HEK293 (cell line): Measurements from ENCODE around the gene CRIP1.

ENCODE experiments used
- GLI2 ChIP-seq: fragments of 450-650 bp; formaldehyde crosslinking; IDR thresholded peaks from 2 replicates; pipeline ENCODE4; 2017; ENCODE audit warnings: missing biosample characterization, missing genetic modification characterization, low read depth, borderline replicate concordance
- GLIS2 ChIP-seq: fragments of 450-650 bp; formaldehyde crosslinking; IDR thresholded peaks from 2 replicates; pipeline ENCODE4 v1.5.1; 2016; ENCODE audit warnings: missing biosample characterization, missing genetic modification characterization
- KLF1 ChIP-seq: fragments of 450-650 bp; formaldehyde crosslinking; IDR thresholded peaks from 2 replicates; pipeline ENCODE4 v1.5.1; 2016; ENCODE audit warnings: missing biosample characterization, missing genetic modification characterization
- KLF17 ChIP-seq: fragments of 450-650 bp; formaldehyde crosslinking; IDR thresholded peaks from 2 replicates; pipeline ENCODE4 v1.5.1; 2016; ENCODE audit warnings: missing biosample characterization, missing genetic modification characterization
- KLF8 ChIP-seq: fragments of 450-650 bp; formaldehyde crosslinking; IDR thresholded peaks from 2 replicates; pipeline ENCODE4 v1.5.1; 2016; ENCODE audit warnings: missing biosample characterization, missing genetic modification characterization
- KLF9 ChIP-seq: fragments of 450-650 bp; formaldehyde crosslinking; IDR thresholded peaks from 2 replicates; pipeline ENCODE4 v1.5.1; 2016; ENCODE audit warnings: missing biosample characterization, missing genetic modification characterization, low read depth
- MYNN ChIP-seq: fragments of 450-650 bp; formaldehyde crosslinking; IDR thresholded peaks from 2 replicates; pipeline ENCODE4 v1.5.1; 2016; ENCODE audit warnings: missing biosample characterization, missing genetic modification characterization, borderline replicate concordance
- OSR2 ChIP-seq: fragments of 450-650 bp; formaldehyde crosslinking; IDR thresholded peaks from 2 replicates; pipeline ENCODE4 v1.5.1; 2016; ENCODE audit warnings: missing biosample characterization, missing genetic modification characterization
- REST ChIP-seq: fragments of 450-650 bp; formaldehyde crosslinking; IDR thresholded peaks from 2 replicates; pipeline ENCODE4 v1.5.1; 2016; ENCODE audit warnings: missing biosample characterization, missing genetic modification characterization
- SCRT2 ChIP-seq: fragments of 450-650 bp; formaldehyde crosslinking; IDR thresholded peaks from 2 replicates; pipeline ENCODE4 v1.5.1; 2016; ENCODE audit warnings: missing biosample characterization, missing genetic modification characterization
- WT1 ChIP-seq: fragments of 450-650 bp; formaldehyde crosslinking; IDR thresholded peaks from 2 replicates; pipeline ENCODE4 v1.5.1; 2016; ENCODE audit warnings: missing biosample characterization, missing genetic modification characterization
- ZBTB10 ChIP-seq: fragments of 450-650 bp; formaldehyde crosslinking; IDR thresholded peaks from 2 replicates; pipeline ENCODE4 v1.5.1; 2016; ENCODE audit warnings: missing biosample characterization, missing genetic modification characterization
- ZNF140 ChIP-seq: fragments of 450-650 bp; formaldehyde crosslinking; IDR thresholded peaks from 2 replicates; pipeline ENCODE4 v1.5.1; 2016; ENCODE audit warnings: missing biosample characterization, missing genetic modification characterization
- ZNF16 ChIP-seq: fragments of 450-650 bp; formaldehyde crosslinking; IDR thresholded peaks from 2 replicates; pipeline ENCODE4 v1.5.1; 2016; ENCODE audit warnings: low read depth, missing biosample characterization, missing genetic modification characterization
- ZNF174 ChIP-seq: fragments of 450-650 bp; formaldehyde crosslinking; IDR thresholded peaks from 2 replicates; pipeline ENCODE4 v1.5.0; 2017; ENCODE audit warnings: missing biosample characterization, mild to moderate bottlenecking, missing genetic modification characterization
- ZNF335 ChIP-seq: fragments of 450-650 bp; formaldehyde crosslinking; conservative IDR thresholded peaks from 2 replicates; pipeline ENCODE4 v1.5.1; 2016; ENCODE audit warnings: missing biosample characterization, missing genetic modification characterization
- ZNF48 ChIP-seq: fragments of 450-650 bp; formaldehyde crosslinking; IDR thresholded peaks from 2 replicates; pipeline ENCODE4 v1.5.1; 2016; ENCODE audit warnings: missing biosample characterization, missing genetic modification characterization
- ZNF561 ChIP-seq: fragments of 450-650 bp; IDR thresholded peaks from 2 replicates; pipeline ENCODE4 v1.5.1; 2018; ENCODE audit warnings: missing biosample characterization, missing genetic modification characterization, borderline replicate concordance
- ZNF571 ChIP-seq: fragments of 450-650 bp; formaldehyde crosslinking; IDR thresholded peaks from 2 replicates; pipeline ENCODE4 v1.5.0; 2017; ENCODE audit warnings: missing biosample characterization, missing genetic modification characterization
- ZNF610 ChIP-seq: fragments of 450-650 bp; formaldehyde crosslinking; IDR thresholded peaks from 2 replicates; pipeline ENCODE4 v1.5.1; 2016; ENCODE audit warnings: missing biosample characterization, missing genetic modification characterization, borderline replicate concordance
- ZNF654 ChIP-seq: fragments of 450-650 bp; formaldehyde crosslinking; IDR thresholded peaks from 2 replicates; pipeline ENCODE4 v1.5.1; 2016; ENCODE audit warnings: low read depth, missing biosample characterization, missing genetic modification characterization
- ZNF670 ChIP-seq: fragments of 450-650 bp; formaldehyde crosslinking; IDR thresholded peaks from 2 replicates; pipeline ENCODE4 v1.5.1; 2016; ENCODE audit warnings: missing biosample characterization, missing genetic modification characterization, low read depth
- ZNF747 ChIP-seq: fragments of 450-650 bp; formaldehyde crosslinking; IDR thresholded peaks from 2 replicates; pipeline ENCODE4 v1.5.1; 2016; ENCODE audit warnings: missing biosample characterization, missing genetic modification characterization
- ZSCAN30 ChIP-seq: fragments of 450-650 bp; IDR thresholded peaks from 2 replicates; pipeline ENCODE4 v1.5.1; 2018; ENCODE audit warnings: missing biosample characterization, mild to moderate bottlenecking, missing genetic modification characterization, moderate library complexity

CRIP1 gene

GRCh38 chr14:105473677-105474482, 12.8 kb upstream of the CRIP1 start (continued):
- no peak for TF ChIP-seq ZNF747 (tag by site-specific recombination)
- peak; percentile 89; the same call in 1 of the 2 replicates for TF ChIP-seq KLF8
- TF ChIP-seq ZNF16 (tag by site-specific recombination), result no peak
- TF ChIP-seq ZNF140, result no peak
- TF ChIP-seq ZNF48 (tag by site-specific recombination), result no peak
- TF ChIP-seq KLF1 (tag by site-specific recombination), result peak; percentile 100
- no peak for TF ChIP-seq ZNF670 (tag by site-specific recombination)
- TF ChIP-seq ZNF610 (tag by site-specific recombination), result no peak
- TF ChIP-seq GLI2, result no peak
- no peak for TF ChIP-seq ZNF571 (tag by site-specific recombination)
- TF ChIP-seq ZNF174 (tag by site-specific recombination), result no peak
- peak; percentile 61; the same call in 1 of the 2 replicates for TF ChIP-seq MYNN (tag by site-specific recombination)
- peak; percentile 83 for TF ChIP-seq ZBTB10 (tag by site-specific recombination)
- no peak for TF ChIP-seq SCRT2 (tag by site-specific recombination)
- peak; percentile 99 for TF ChIP-seq GLIS2 (tag by site-specific recombination)
- peak; percentile 96 for TF ChIP-seq REST (tag by site-specific recombination)
- TF ChIP-seq KLF17 (tag by site-specific recombination), result peak; percentile 84
- peak; percentile 98 for TF ChIP-seq KLF9 (tag by site-specific recombination)
- TF ChIP-seq OSR2 (tag by site-specific recombination), result no peak
- peak; percentile 63; the same call in 1 of the 2 replicates for TF ChIP-seq WT1 (tag by site-specific recombination)
- TF ChIP-seq ZNF654 (tag by site-specific recombination), result no peak
- TF ChIP-seq ZNF561 (tag by site-specific recombination), result peak; percentile 26; the same call in 1 of the 2 replicates
- TF ChIP-seq ZNF335 (tag by site-specific recombination), result peak; percentile 72
- TF ChIP-seq ZSCAN30 (tag by site-specific recombination), result 0 out of 2 replicates have a peak, but pooled peaks have one; percentile 50
